HL-60 (cell line): Measurements from ENCODE around the gene SERPINB1.

Experiments
- GABPA ChIP-seq: IDR thresholded peaks from 2 replicates; pipeline ENCODE4 v1.6.1; 2012; ENCODE audit warnings: low read depth
- REST ChIP-seq: IDR thresholded peaks from 2 replicates; pipeline ENCODE4 v1.6.1; 2012; ENCODE audit warnings: low read depth; ENCODE audit not compliant: insufficient replicate concordance
- SPI1 ChIP-seq: IDR thresholded peaks from 2 replicates; pipeline ENCODE4 v1.6.1; 2012; ENCODE audit warnings: low read depth, mild to moderate bottlenecking, borderline replicate concordance
- TF ChIP-seq, protein P1 (sequence below): IDR thresholded peaks from one replicate; pipeline ENCODE4 v1.5.1; 2011; ENCODE audit warnings: low read length, control low read depth, inconsistent platforms; ENCODE audit not compliant: insufficient read depth

- TF ChIP-seq, protein P1, sequence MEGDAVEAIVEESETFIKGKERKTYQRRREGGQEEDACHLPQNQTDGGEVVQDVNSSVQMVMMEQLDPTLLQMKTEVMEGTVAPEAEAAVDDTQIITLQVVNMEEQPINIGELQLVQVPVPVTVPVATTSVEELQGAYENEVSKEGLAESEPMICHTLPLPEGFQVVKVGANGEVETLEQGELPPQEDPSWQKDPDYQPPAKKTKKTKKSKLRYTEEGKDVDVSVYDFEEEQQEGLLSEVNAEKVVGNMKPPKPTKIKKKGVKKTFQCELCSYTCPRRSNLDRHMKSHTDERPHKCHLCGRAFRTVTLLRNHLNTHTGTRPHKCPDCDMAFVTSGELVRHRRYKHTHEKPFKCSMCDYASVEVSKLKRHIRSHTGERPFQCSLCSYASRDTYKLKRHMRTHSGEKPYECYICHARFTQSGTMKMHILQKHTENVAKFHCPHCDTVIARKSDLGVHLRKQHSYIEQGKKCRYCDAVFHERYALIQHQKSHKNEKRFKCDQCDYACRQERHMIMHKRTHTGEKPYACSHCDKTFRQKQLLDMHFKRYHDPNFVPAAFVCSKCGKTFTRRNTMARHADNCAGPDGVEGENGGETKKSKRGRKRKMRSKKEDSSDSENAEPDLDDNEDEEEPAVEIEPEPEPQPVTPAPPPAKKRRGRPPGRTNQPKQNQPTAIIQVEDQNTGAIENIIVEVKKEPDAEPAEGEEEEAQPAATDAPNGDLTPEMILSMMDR: no peak
- no peak for TF ChIP-seq GABPA
- TF ChIP-seq REST: no peak
- TF ChIP-seq SPI1: no peak
These were observed 37.1 kb downstream of the SERPINB1 start for GRCh38 chr6:2804516-2804915.
